Keratinocyte (primary cell): ENCODE measurements around the gene TAMALIN.

ENCODE experiments used
- EZH2 ChIP-seq: IDR thresholded peaks from one replicate; pipeline ENCODE4 v1.6.1; 2012; ENCODE audit warnings: inconsistent platforms, mild to moderate bottlenecking, low read length, moderate library complexity
- TF ChIP-seq, protein P1 (sequence below), 3 experiments: IDR thresholded peaks in 1 of 3; conservative IDR thresholded peaks in 1 of 3; optimal IDR thresholded peaks in 1 of 3; 2 replicates in 2 of 3; 3 replicates in 1 of 3; pipeline versions ENCODE3 to v1.5.1; 2011; ENCODE audit warnings: low read length in 3 of 3, mild to moderate bottlenecking in 3 of 3, moderate library complexity in 2 of 3, control low read depth in 1 of 3, inconsistent platforms in 1 of 3; ENCODE audit not compliant: insufficient read depth in 2 of 3; ENCODE audit errors: extremely low read depth in 1 of 3

DNA sequence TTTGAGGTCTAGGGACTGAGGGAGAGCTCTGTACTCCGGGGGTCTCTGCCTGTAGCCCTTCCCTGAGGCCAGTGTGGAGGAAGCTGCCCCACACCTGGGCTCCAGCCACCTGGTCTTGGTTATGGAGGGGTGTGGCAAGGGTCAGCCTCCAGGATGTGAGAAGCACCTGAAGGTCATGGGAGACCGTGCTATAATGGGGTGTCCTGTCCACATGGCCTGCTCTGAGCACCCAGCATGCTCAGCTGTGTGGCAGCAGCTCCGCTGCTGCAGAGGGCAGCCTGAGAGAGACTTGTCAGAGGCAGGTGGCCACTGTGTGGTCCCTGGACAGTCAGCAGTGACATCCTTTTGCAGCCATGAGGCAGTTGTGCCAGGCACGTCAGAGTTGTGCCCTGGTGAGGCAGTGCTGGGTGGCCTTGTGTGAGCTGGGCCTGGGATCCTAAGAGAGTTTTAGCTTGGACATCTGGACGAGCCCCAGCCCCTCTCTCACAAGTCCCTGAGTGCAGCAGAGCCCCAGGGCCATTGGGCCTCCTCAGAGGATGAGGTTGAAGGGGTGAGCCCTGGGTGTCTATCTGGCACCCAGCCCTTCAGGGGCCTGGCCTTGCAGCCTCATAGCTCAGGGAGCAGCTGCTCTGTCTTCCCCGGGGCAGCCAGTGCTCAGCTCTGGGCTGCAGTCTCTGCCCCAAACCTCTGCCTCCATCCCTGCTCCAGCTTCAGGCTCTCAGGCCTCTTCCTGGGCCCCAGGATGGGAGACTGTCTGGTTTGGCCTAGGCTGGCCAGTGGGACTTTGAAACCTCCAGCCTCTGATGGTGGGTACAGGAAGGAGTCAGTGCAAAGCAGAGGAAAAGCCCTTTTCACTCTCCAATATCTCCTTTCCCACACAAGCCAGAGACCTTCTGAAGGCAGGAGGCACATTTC is 55.7 kb downstream of the TAMALIN start:
- TF ChIP-seq, protein P1, sequence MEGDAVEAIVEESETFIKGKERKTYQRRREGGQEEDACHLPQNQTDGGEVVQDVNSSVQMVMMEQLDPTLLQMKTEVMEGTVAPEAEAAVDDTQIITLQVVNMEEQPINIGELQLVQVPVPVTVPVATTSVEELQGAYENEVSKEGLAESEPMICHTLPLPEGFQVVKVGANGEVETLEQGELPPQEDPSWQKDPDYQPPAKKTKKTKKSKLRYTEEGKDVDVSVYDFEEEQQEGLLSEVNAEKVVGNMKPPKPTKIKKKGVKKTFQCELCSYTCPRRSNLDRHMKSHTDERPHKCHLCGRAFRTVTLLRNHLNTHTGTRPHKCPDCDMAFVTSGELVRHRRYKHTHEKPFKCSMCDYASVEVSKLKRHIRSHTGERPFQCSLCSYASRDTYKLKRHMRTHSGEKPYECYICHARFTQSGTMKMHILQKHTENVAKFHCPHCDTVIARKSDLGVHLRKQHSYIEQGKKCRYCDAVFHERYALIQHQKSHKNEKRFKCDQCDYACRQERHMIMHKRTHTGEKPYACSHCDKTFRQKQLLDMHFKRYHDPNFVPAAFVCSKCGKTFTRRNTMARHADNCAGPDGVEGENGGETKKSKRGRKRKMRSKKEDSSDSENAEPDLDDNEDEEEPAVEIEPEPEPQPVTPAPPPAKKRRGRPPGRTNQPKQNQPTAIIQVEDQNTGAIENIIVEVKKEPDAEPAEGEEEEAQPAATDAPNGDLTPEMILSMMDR (optimal IDR thresholded peaks at IDR 0.05 in 1 of 3, IDR thresholded peaks at IDR 0.05 in 1 of 3, conservative IDR thresholded peaks at IDR 0.05 in 1 of 3; ENCODE audit: extremely low read depth in 1 of 3, insufficient read depth in 2 of 3, low read length in 3 of 3), result no peak
- TF ChIP-seq EZH2, result no peak
